ENCODE data around the gene HPSE2. TPM values are rescaled to one million over a fixed set of nuclear protein-coding genes. Genes with fewer than 3 reads are reported as not detected.

The HPSE2 gene
- total RNA-seq, 1 donor from 2014 or later, result not detected

GRCh38 chr10:98433371-98433770 lies 802.3 kb downstream of the HPSE2 start:
- peaks cover 3% of the 10 kb centered on the region for H3K4me1 Mint-ChIP-seq
- H3K9me3 Mint-ChIP-seq, result peaks cover 7% of the 10 kb centered on the region
- no peak for DNase-seq (ENCODE audit: low read depth, low spot score)
- TF ChIP-seq, protein P1, sequence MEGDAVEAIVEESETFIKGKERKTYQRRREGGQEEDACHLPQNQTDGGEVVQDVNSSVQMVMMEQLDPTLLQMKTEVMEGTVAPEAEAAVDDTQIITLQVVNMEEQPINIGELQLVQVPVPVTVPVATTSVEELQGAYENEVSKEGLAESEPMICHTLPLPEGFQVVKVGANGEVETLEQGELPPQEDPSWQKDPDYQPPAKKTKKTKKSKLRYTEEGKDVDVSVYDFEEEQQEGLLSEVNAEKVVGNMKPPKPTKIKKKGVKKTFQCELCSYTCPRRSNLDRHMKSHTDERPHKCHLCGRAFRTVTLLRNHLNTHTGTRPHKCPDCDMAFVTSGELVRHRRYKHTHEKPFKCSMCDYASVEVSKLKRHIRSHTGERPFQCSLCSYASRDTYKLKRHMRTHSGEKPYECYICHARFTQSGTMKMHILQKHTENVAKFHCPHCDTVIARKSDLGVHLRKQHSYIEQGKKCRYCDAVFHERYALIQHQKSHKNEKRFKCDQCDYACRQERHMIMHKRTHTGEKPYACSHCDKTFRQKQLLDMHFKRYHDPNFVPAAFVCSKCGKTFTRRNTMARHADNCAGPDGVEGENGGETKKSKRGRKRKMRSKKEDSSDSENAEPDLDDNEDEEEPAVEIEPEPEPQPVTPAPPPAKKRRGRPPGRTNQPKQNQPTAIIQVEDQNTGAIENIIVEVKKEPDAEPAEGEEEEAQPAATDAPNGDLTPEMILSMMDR (conservative IDR thresholded peaks at IDR 0.05), result no peak
- H3K36me3 Mint-ChIP-seq (ENCODE audit: low read depth), result peaks cover 44% of the 10 kb centered on the region
- H3K27ac Mint-ChIP-seq (ENCODE audit: unreplicated experiment), result no peak overlapping the region
- H3K27me3 Mint-ChIP-seq (ENCODE audit: low read depth), result no peaks in the 10 kb centered on the region
- H3K4me3 Mint-ChIP-seq, result no peak overlapping the region

- Mint-ChIP-seq H3K27me3 (ENCODE audit: low read depth) (no peaks in the 10 kb centered on the region), H3K27ac (ENCODE audit: unreplicated experiment) (no peak overlapping the region), H3K36me3 (ENCODE audit: low read depth) (peaks cover 43% of the 10 kb centered on the region), H3K4me1 (no peaks in the 10 kb centered on the region), H3K9me3 (peaks cover 7% of the 10 kb centered on the region), H3K4me3 (no peak overlapping the region)
- TF ChIP-seq, protein P1 (conservative IDR thresholded peaks at IDR 0.05), result no peak
- no peak for DNase-seq (ENCODE audit: low read depth, low spot score)
Observed at GRCh38 chr10:98432330-98432729, 803.3 kb downstream of the HPSE2 start.

- no peak for DNase-seq (ENCODE audit: low read depth, low spot score)
- no peaks in the 10 kb centered on the region for H3K4me1 Mint-ChIP-seq
- no peak overlapping the region for H3K4me3 Mint-ChIP-seq
- H3K36me3 Mint-ChIP-seq (ENCODE audit: low read depth), result peaks cover 43% of the 10 kb centered on the region
- H3K27me3 Mint-ChIP-seq (ENCODE audit: low read depth), result no peaks in the 10 kb centered on the region
- H3K9me3 Mint-ChIP-seq, result peaks cover 7% of the 10 kb centered on the region
- TF ChIP-seq, protein P1 (conservative IDR thresholded peaks at IDR 0.05), result no peak
- no peak overlapping the region for H3K27ac Mint-ChIP-seq (ENCODE audit: unreplicated experiment)
Observed at GRCh38 chr10:98431016-98431415, 804.6 kb downstream of the HPSE2 start.

- no peaks in the 10 kb centered on the region for H3K4me1 Mint-ChIP-seq
- H3K4me3 Mint-ChIP-seq, result no peak overlapping the region
- H3K9me3 Mint-ChIP-seq, result peaks cover 7% of the 10 kb centered on the region
- H3K27ac Mint-ChIP-seq (ENCODE audit: unreplicated experiment), result no peak overlapping the region
- DNase-seq (ENCODE audit: low read depth, low spot score), result no peak
- H3K36me3 Mint-ChIP-seq (ENCODE audit: low read depth), result peaks cover 37% of the 10 kb centered on the region
- TF ChIP-seq, protein P1 (conservative IDR thresholded peaks at IDR 0.05), result no peak
- H3K27me3 Mint-ChIP-seq (ENCODE audit: low read depth), result no peaks in the 10 kb centered on the region
Observed at GRCh38 chr10:98430427-98430826, 805.2 kb downstream of the HPSE2 start.

DNA sequence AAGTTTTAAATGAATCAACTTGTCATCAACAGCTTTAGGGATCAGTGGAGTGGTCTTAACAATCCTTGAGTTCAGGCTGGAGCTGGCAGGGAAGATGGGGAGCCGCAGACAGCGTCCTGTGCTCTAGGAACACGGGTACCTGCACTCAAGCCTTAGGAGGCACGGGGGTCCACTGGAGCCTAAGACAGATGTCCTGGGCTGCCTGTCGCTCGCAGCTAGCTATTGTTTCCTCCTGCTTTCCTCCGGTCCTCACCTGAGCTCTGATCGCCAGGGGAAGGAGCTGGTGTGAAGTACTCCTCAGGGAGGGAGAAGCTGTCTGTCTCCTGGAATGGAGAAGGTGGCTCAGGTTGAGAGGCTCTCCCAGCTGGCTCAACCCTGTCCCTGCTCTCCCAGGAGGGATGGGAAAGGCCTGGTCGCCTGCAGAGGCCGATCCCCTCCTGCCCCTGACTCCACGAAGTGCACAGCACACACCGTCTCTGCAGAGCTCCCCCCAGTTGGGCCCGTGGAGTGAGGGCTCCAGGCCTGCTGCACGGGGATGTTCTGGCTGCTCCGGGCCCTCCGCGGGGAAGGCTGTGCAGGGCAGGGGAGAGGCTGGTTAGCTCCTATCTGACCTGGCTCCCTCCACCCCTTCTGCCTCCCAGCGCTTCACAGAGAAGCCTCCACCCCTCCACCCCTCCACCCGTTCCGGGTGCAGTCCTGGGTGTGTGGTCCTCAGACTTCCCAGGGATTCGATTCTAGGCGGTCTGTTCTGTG lies 806.2 kb downstream of the HPSE2 start:
- Mint-ChIP-seq H3K9me3 (peaks cover 7% of the 10 kb centered on the region), H3K36me3 (ENCODE audit: low read depth) (peaks cover 34% of the 10 kb centered on the region), H3K4me1 (no peaks in the 10 kb centered on the region), H3K27ac (ENCODE audit: unreplicated experiment) (no peak overlapping the region), H3K27me3 (ENCODE audit: low read depth) (no peaks in the 10 kb centered on the region), H3K4me3 (no peak overlapping the region)
- TF ChIP-seq, protein P1 (conservative IDR thresholded peaks at IDR 0.05), result no peak
- no peak for DNase-seq (ENCODE audit: low read depth, low spot score)
